NT2/D1 (cell line): ENCODE measurements around the gene WDR86.

Experiments used
- SUZ12 ChIP-seq: IDR thresholded peaks from 2 replicates; pipeline ENCODE4 v1.6.1; 2011; ENCODE audit not compliant: insufficient read length, insufficient read depth; ENCODE audit errors: extremely low read depth
- YY1 ChIP-seq: IDR thresholded peaks from 2 replicates; pipeline ENCODE4 v1.6.1; 2011; ENCODE audit not compliant: insufficient read length, insufficient read depth

DNA sequence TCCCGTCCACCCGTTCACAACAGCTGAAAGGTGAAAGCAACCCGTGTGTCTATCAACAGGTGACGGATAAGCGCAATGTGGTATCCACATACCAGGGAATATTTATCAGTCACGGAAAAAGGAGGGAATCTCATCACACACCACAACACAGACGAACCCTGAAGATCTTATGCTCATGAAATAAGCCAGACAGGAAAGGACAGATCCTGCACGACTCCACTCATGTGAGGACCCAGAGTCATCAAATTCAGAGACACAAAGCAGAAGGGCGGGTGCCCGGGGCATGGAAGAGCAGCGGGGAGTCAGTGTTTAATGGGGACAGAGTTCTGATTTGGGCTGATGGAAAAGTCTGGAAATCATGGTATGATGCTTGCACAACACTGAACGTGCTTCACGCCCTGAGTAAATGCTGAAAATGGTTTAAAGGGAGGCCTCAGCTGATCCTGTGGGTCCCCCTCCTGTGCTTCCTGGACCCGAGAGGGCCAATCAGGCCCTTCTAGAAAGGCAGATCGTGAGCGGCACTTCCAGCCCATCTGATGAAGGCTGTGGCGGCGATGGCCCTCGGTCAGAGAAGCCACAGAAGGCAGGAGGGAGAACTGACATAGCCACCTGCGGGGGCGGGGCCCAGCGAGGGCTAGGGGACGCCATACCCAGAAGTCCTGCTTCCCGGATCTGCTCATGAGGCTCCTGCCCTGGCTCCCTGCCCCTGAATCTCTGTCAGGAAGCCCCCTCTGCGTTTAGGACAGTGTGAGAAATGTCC lies 19.1 kb downstream of the WDR86 start:
- TF ChIP-seq YY1: no peak
- TF ChIP-seq SUZ12: no peak
